NT2/D1 (cell line): Measurements from ENCODE around the gene C19orf81.

ENCODE experiments used
- YY1 ChIP-seq: IDR thresholded peaks from 2 replicates; pipeline ENCODE4 v1.6.1; 2011; ENCODE audit not compliant: insufficient read length, insufficient read depth
- ZNF274 ChIP-seq: IDR thresholded peaks from 2 replicates; pipeline ENCODE4 v1.6.1; 2011; ENCODE audit warnings: mild to moderate bottlenecking, low read depth, low read length

GRCh38 chr19:50638600-50638999 lies 10.6 kb upstream of the C19orf81 start:
- TF ChIP-seq YY1 (no peak), ZNF274 (no peak)
